GM18907 (cell line): ENCODE results near the gene SMARCA2.

Source experiments
- ATAC-seq: cut with Tn5 transposase; IDR thresholded peaks from one replicate; pipeline ENCODE4 v1.9.1; 2021; ENCODE audit warnings: mild to moderate bottlenecking, moderate library complexity; ENCODE audit not compliant: unreplicated experiment

SMARCA2 gene

DNA sequence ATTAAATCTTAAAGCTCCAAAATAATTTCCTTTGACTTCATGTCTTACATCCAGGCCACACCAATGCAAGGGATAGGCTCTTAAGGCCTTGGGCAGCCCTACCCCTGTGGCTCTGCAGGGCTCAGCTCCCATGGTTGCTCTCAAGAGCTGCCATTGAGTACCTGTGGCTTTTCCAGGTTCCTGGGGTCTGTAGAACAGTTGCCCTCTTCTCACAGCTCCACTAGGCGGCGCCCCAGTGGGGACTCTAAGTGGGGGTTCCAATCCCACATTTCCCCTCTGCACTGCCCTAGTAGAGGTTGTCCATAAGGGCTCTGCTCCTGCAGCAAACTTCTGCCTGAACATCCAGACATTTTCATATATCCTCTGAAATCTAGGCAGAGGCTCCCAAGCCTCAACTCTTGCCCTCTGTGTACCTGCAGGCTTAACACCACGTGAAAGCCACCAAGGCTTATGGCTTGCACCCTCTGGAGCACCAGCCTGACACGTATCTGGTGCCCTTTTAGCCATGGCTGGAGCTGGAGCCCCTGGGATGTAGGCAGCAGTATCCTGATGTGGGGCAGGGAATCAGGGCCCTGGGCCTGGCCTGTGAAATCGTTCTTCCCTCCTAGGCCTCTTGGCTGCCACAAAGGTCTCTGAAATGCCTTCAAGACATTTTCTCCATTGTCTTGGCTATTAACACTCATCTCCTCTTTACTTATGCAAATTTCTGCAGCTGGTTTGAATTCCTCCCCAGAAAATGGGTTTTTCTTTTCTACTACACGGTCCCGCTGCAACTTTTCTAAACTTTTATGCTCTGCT lies 185.1 kb downstream of the SMARCA2 start:
- ATAC-seq = no peak

DNA sequence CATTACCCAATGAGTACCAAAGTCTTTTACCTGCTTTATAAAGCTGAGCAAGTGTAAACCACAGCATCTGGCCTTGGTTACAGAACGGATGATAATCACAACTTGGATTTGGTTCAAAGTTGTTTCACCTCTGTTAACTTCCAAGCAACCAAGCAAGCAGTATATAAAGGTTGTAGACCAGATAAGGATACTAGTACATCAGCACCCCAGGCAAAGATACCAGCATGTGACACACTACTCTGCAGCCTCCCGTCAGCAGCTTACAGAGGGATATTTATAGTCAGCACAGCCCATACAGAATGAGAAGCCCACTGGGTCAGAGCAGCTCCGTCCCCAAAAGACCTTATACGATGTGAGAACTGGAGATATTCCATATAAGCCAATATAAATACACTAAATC lies 193.3 kb downstream of the SMARCA2 start:
- ATAC-seq = no peak

DNA sequence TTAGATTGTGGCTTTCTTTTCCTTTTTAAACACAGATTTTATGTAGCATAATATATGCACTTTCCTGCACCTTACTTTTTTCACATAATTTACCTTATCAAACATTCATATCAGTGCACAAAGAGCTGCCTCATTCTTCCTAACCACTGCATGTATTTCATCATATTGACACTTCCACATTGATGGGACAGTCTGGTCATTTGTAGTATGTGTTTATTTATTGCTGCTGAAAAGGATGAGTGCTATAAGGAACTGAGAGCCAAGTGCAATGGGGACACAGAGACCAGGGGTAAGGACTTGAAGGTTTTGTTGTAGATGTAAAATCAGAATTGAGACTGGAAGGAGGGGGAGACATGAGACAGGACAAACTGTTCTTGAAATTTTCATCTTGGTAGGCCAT lies 193.8 kb downstream of the SMARCA2 start:
- no peak for ATAC-seq

DNA sequence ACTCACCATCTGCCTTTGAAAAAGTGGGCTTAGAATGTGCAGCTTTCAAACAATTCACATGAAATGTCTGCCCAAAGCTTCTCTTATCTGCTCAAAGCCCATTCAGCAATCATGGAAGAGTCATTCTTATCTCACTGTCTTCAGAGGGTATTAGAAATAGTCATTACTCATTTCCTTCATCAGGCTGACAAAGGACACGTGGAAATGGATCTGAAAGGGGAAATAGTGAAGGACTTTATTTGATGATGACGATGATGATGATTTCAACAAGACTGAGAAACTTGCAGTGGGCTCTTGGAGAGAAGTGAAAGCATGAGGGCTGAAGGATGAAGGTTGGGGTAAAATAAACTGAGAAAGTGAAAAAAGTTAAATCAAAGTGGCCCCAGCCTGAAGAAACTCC lies 194.3 kb downstream of the SMARCA2 start:
- no peak for ATAC-seq

DNA sequence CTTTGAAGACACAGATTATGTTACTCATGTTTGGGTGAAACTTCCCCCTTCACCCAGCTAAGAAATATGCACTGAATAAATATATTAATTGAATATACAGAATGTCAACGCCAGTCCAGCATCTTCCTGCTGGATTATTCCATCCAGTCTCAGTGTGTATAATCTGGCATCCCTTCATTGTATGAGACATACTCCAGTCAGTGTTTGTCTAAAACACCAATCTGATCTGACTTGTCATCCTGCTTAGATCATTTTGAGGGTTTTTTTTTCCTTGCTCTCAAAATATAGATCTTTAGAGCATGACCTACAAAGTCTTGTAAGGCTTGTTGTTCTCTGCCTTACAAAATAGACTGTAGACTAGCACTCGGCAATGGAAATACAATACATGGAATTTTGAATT lies 195.1 kb downstream of the SMARCA2 start:
- no peak for ATAC-seq

DNA sequence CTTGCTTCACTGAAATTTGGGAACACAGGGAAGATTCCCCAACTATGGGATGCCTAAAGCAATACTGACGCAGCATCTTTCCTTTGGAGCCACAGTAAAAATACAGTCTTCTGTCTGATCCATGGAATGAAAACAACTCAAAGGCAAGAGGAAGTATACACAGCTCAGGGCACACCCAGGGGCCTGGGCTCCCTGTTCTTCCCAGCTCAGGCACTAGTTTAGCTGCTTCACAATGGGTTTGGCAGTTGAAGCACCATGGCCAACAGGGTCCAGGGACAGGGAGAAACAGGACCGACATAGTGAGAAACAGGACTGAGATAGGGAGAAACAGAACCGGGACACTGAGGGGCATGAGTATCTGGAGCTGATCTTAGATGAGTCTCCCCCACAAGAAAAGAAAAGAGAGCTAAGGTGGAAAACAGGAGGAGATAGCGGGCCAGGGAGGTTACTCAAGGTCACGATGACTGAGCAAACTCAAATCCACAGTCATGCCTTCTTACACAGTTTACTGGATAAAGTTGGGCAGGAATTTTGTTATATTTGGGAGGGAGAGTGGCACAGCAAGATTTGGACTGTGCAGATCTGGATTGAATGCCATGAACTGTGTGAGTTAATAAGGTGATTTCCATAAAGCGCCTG lies 198.8 kb downstream of the SMARCA2 start:
- no peak for ATAC-seq

DNA sequence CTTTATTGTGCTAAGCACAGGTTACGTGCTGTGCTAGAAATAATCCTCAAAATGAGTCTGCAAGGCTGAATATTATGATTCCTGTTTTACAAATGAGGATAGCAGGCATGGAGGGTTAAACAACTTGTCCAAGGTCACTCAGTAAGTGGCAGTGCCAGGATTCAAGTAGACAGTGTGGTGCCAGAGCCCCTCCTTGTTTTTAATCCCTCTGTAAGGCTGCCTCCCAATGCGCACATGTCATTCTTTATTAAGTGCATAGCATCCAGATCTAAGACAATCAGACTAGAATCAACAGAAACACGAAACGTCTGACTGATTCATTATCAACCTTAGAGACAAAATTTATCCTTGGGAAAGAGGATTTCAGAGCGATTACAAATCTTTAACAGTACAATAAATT lies 199.6 kb downstream of the SMARCA2 start:
- ATAC-seq = no peak

DNA sequence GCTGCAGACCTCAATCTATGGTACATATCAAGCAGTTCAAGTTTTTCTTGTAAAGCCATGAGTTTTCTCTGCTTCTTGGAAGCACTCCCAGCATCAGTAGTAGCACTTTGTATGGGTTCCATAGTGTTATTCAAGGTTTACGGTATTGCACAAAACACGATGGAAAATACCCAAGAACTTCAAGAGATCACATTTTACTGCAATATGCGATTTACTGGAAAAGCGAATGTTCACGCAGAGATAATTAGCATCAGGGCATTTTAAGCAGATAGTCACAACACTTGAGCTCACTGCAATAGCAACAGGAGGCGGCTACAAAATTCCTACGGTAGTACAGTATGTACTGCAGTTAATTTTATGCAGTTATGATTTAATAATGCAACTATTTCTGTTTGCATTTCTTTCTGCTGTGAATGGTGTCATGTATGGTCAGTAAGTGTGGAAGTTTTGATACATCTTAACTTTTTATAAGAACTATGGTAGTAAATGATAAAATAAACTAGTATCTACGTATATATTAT lies 200.8 kb downstream of the SMARCA2 start:
- no peak for ATAC-seq

DNA sequence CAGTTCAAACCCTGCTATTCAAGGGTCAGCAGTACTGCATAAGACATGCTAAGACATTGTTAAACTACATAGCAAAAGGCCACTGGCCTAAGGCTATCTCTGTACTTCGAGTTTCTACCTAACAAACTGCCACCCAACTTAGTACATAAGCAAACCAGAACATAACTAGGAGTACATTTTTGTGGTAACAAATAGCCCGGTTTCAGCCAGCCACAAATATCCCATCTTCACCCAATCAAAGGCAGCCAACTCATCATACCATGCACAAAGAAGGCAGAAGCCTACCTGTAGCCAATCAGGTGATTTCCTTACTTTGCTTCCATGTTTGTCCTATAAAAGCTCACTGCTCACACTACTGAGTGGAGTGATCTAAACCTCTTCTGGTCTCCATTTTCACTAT lies 201.4 kb downstream of the SMARCA2 start:
- ATAC-seq = no peak

DNA sequence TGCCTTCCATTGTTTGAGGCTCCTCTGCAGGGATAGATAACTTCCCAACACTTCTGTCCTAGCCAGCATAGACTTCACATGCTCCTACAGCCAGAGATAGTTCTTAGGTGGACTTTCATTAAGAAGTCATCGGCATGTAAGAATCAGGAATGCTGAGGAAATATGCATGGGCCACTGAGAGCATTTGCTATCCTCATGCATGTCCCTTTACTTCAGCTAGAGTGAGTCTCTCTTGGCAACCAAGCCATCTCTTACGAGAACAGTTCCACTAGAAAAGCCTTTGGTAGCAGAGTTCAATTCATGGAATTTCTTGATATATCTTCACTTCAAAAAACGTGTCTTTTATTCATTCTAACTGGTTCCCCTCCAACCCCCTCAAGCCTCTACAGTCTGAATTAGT lies 202.4 kb downstream of the SMARCA2 start:
- no peak for ATAC-seq

DNA sequence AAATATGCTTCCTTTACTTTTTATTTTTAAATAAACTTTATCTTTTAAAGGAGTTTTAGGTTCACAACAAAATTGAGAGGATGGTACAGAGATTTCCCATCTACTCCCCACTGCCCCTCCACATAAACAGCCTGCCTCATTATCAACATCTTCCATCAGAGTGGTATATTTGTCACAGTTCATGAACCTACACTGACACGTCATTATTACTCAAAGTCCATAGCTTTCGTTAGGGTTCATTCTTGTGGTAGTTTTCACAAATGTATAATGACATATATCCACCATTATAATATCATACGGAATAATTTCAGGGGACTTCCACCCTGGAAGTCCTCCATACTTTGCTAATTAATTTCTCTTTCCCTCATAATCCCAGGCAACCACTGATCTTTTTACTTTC lies 204.9 kb downstream of the SMARCA2 start:
- no peak for ATAC-seq

DNA sequence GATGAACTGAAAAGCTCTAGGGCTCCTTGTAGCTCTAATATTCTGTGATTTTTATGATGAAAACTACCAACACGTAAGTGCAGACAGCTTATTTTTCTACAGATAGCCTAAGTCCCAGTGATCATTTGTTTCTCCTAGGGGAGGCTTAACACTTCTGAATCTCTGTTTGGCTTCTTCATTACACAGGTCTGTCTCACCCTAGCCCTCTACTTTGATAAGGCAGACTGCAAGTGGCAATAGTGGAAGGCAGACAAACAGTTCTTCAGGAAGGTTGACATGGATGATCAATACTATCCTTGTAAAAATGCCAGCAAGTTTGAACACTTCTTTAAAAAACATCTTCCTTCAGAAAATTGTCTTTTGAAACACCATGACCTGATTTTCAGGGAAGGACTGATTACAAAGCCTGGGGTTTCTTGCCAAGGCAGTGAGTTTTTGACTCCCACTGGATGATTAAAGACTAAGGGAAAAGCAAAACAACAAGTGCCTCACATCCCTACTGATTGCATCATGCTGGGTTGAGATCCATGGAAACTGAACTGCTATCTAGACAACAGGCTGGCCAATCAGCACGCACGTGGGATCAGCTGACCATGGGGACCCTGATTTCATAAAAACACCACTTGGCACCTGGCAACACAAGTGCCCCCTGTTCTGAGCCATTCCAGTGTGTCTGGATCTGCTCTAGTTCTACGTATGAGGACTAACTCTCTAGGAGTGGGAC lies 212.2 kb downstream of the SMARCA2 start:
- ATAC-seq = no peak

DNA sequence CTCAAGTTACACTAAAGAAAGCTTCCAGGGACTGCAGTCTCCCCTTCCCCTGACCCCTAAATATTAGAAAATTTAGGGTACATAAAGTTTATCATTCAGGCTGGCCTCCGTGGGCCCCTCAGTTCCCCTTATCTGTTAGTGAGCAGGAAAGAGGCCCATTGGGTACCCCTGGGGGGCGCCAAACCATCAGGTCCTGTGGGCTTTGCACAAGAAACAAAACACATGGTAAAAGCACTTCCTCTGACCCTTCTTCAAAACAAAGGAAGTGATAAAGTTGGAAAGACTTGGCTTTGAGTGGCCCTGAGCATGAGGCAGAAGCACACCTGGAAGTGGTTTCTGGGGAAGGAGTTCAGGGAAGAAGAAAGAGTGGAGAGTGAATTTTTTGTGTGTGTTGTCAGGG lies 213.0 kb downstream of the SMARCA2 start:
- no peak for ATAC-seq

DNA sequence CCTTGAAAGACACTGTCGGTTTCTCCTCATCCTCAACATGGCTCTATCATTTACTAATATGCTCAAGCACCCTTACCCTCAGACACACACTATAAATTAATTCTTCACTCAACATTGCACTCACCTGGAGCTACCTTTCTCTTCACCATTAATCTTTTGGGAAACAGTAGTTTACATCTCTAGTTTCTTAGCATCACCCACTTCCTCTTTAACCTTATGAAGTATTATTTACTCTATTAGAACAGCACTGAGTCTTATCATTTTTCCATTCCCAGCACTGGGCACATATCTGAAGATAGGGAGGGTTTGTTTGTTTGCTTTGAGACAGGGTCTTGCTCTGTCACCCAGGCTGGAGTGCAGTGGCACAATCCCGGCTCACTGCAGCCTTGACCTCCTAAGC lies 213.5 kb downstream of the SMARCA2 start:
- peak; percentile 14 for ATAC-seq

DNA sequence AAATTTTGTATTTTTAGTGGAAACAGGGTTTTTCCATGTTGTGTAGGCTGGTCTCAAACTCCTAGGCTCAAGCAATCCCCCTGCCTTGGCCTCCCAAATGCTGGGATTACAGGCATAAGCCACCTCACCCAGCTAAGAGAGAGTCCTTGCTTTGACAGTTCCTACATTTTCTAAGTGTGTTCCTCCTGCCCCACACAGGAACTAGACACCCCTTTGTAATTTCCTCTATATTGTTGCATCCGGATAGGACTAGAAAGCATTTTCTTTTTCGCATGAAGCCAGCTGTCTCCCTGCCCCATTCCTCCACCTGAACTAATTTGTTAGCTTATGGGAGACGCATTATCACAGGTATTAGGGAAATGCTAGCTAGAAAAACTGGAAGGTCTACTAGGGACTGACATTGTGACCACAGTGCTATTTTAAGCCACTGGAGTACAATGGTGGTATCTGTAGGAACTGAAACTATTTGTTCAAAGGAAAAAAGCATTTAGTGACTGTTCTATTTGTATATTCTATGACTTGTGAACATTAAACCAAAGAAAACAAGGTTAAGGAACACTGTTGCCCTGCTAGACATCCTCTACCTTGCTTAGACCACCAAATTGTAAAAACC lies 214.1 kb downstream of the SMARCA2 start:
- ATAC-seq = peak; percentile 80

DNA sequence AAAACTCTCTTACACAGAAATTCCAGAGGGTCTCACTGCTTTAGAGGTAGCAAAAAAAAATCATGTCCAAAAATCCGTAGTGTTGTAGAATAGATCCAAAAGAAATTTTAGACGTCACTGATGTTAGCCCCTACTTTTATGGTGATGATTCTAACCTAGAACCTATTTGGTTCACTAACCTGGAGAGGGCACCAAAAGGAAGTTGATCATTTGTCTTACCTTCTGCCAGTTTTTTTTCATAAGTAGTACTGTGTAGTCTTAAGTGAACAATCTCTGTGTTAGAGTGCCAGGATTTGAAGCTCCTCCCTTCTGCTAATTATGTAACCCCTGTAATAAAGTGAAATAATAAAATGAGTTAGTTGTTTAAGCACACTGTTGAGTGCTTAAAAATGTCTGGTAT lies 215.2 kb downstream of the SMARCA2 start:
- ATAC-seq = no peak

DNA sequence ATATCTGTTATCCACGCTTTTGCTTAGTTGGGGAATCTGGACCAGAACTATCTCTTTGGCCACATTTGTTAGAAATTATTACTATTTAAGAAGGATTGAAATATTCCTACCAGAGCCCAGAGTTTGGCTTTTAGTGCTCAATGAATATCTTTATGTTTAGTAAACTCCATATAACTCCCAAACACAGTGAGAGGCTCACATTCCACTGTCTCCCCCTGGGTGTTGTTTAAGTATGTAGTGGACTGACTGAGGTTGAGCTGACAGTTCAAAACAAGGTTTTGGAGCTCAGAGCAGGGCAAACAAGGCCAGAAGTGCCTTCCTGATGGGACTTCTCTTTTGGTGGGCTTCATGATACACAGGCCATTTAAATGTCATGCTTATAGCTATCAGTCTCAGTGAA lies 216.0 kb downstream of the SMARCA2 start:
- no peak for ATAC-seq

DNA sequence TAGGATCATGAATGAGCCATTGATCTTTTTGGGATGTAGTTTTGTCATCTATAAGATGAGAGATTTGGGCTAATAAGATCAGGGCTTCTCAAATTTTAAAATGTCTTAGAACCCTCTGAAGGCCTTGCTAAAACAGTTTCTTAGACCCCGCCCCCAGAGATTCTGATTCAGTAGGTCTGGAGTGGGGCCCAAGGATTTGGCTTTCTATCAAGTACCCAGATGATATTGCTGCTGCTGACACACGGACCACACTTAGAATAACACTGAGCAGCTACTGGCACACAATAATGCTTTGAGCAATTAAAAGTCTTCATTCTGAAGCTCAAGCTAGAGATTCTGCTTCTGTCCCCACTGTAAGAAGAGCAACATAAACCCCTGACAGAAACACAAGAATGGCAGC lies 216.7 kb downstream of the SMARCA2 start:
- ATAC-seq = no peak

DNA sequence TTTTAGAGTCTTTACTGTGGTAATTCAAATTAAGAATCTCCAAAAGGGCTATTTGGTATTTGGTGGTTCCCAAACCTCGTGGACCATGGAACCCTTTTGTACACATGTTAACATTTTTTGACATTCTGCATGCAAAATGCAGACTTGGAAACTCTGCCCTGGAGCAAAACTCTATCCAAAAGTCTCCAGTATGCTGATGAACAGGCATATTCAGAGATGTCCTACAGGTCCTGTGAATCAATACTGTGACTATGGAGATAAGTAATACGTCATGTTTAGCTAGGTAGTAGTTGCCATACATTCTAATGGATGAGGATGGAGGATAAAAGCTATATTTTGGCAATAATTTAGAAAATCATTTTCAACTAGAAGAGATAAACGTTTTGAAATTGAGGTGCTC lies 218.1 kb downstream of the SMARCA2 start:
- ATAC-seq = no peak

DNA sequence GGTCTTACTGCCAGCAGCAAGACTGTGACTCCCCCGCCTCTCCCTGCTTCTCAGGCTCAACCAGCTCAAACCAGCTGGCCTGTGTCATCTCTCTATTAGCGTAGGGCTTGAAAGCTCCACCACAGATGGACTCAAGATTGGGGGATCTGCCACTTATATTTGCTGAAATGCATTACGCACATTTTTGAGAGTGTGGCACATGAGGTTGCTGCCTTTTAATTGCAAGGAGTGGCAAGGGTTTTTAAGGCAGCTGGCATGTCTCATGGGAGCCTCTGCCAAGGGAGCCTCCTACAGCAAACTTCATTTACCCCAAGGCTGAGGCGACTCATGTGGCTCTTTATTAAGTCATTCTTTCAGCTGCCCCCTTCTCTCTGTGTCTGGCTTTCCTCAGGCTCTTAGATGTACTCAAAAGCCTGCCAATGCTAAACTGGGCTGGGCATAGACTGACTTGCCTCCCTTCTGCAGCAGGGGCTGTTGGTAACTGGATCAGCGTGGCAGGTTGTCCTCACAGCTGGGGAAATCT lies 219.3 kb downstream of the SMARCA2 start:
- ATAC-seq = no peak

DNA sequence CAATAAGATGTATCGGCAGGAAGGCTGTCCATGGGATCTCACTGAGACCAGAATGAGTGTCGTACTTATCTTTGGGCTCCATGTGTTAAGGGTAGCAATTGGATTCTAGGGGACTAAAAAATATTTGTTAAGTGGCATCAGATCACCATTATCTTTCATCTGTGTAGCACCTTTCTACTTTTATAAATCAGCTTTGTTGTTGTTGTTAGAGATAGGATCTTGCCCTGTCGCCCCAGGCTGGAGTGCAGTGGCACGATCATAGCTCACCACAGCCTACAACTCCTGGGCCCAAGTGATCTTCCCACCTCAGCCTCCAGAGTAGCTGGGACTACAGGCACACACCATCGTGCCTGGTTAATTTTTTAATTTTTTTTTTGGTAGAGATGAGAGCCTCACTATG lies 220.5 kb downstream of the SMARCA2 start:
- ATAC-seq = no peak
